Stomach (tissue), 4 donors: Measurements from ENCODE around the gene CSDE1.

Experiments
- CTCF ChIP-seq, 7 experiments: fragments of 450-650 bp in 4 of 7; fragments of 200-600 bp in 3 of 7; sonication (generic) in 3 of 7; IDR thresholded peaks; one replicate each; pipeline ENCODE4 v1.5.1; 2016 to 2019; ENCODE audit warnings: antibody characterized with exemption in 7 of 7, control low read depth in 2 of 7, mild to moderate bottlenecking in 1 of 7
- EP300 ChIP-seq: sonication (generic); formaldehyde crosslinking; IDR thresholded peaks from one replicate; pipeline ENCODE4 v1.6.1; 2017; ENCODE audit warnings: antibody characterized with exemption
- POLR2A ChIP-seq, 4 donors: fragments of 450-650 bp; IDR thresholded peaks; one replicate each; pipeline ENCODE4 v1.6.1; 2016; ENCODE audit warnings: antibody characterized with exemption in 4 of 4, control low read depth in 2 of 4, mild to moderate bottlenecking in 1 of 4, moderate library complexity in 1 of 4
- POLR2AphosphoS5 ChIP-seq, 3 donors: sonication (generic); formaldehyde crosslinking; IDR thresholded peaks; one replicate each; pipeline ENCODE4 v1.6.1; 2016; ENCODE audit warnings: antibody characterized with exemption in 3 of 3

GRCh38 chr1:114758256-114758832, 560 bp upstream of the CSDE1 start:
- TF ChIP-seq CTCF (IDR thresholded peaks at IDR 0.05), result no peak
- no peak for TF ChIP-seq POLR2A (IDR thresholded peaks at IDR 0.05)
- no peak for TF ChIP-seq EP300
- TF ChIP-seq POLR2AphosphoS5 (IDR thresholded peaks at IDR 0.05), result no peak
